Lower leg skin (tissue), 4 donors: Measurements from ENCODE around the gene MTAP. TPM values are rescaled to one million over a fixed set of nuclear protein-coding genes. Genes with fewer than 3 reads are reported as not detected.

ENCODE experiments used
- DNase-seq, 2 donors: peaks; one replicate each; pipeline ENCODE4 v3.0.0-alpha.2; 2019; ENCODE audit warnings: low spot score in 2 of 2
- H3K4me3 ChIP-seq: fragments of 200-600 bp; sonication (generic); 2 replicates; pipeline ENCODE4 v1.5.1; 2017; ENCODE audit warnings: mild to moderate bottlenecking, low read depth; ENCODE audit not compliant: poor library complexity, severe bottlenecking
- CTCF ChIP-seq, 3 donors: fragments of 450-650 bp; IDR thresholded peaks; one replicate each; pipeline ENCODE4 v1.5.1; 2016; ENCODE audit warnings: antibody characterized with exemption in 3 of 3, mild to moderate bottlenecking in 3 of 3, moderate library complexity in 2 of 3
- POLR2A ChIP-seq, 2 donors: fragments of 450-650 bp; IDR thresholded peaks; one replicate each; pipeline ENCODE4 v1.6.1; 2016 to 2017; ENCODE audit warnings: antibody characterized with exemption in 2 of 2, mild to moderate bottlenecking in 1 of 2, moderate library complexity in 1 of 2
- WGBS, 2 donors: methylation state at CpG; one replicate each; pipeline ENCODE4 v1.1.5; 2018; 5-methylcytosine and 5-hydroxymethylcytosine counted together
- intact Hi-C: fragments of 100-400 bp; cut with DNase I; formaldehyde crosslinking; loops from one replicate; pipeline ENCODE4 v1.15.0; 2023; ENCODE audit warnings: low total_unique reads
- total RNA-seq, 4 donors: library from RNA; depleted of rRNA; stranded (reverse); fragments of >200 nt; gene quantifications; one replicate each; pipeline ENCODE4 v1.1.0, GENCODE V29; 2016

Gene MTAP
- total RNA-seq, 4 donors from 2014 or later: 12.9 to 18.2 (median 14.7) TPM

- intact Hi-C loops: no loop called here
- TF ChIP-seq CTCF (IDR thresholded peaks at IDR 0.05) (no peak), POLR2A (IDR thresholded peaks at IDR 0.05) (no peak)
- WGBS, 2 donors: 83 to 100% methylated on average over 1 of the region's 1 CpG
- no peak for DNase-seq
- no peak overlapping the region for H3K4me3 ChIP-seq
Observed at GRCh38 chr9:21889673-21890072, 87.2 kb downstream of the MTAP start.

GRCh38 chr9:21890696-21891095 is 88.3 kb downstream of the MTAP start:
- DNase-seq: no peak
- TF ChIP-seq POLR2A (IDR thresholded peaks at IDR 0.05) (no peak), CTCF (IDR thresholded peaks at IDR 0.05) (no peak)
- intact Hi-C loops: no loop called here
- 96 to 97% methylated on average over 5 of the region's 5 CpGs for WGBS, 2 donors
- H3K4me3 ChIP-seq: no peak overlapping the region

GRCh38 chr9:21901546-21901945 is 99.1 kb downstream of the MTAP start:
- H3K4me3 ChIP-seq: no peak overlapping the region
- DNase-seq: no peak
- TF ChIP-seq CTCF (IDR thresholded peaks at IDR 0.05) (no peak), POLR2A (IDR thresholded peaks at IDR 0.05) (no peak)
- WGBS, 2 donors: 92 to 97% methylated on average over 1 of the region's 1 CpG
- intact Hi-C loops: no loop called here

- no peak for DNase-seq
- intact Hi-C loops: no loop called here
- 67 to 79% methylated on average over 1 of the region's 1 CpG for WGBS, 2 donors
- TF ChIP-seq POLR2A (IDR thresholded peaks at IDR 0.05): no peak
- TF ChIP-seq CTCF (IDR thresholded peaks at IDR 0.05): no peak
- H3K4me3 ChIP-seq: no peak overlapping the region
Observed at GRCh38 chr9:21902136-21902535, 99.7 kb downstream of the MTAP start.

- TF ChIP-seq POLR2A (IDR thresholded peaks at IDR 0.05) (no peak), CTCF (IDR thresholded peaks at IDR 0.05) (no peak)
- no peak overlapping the region for H3K4me3 ChIP-seq
- intact Hi-C loops: no loop called here
- WGBS, 2 donors: 87 to 93% methylated on average over 7 of the region's 7 CpGs
- DNase-seq: no peak
Observed at GRCh38 chr9:21903380-21903965, 101.0 kb downstream of the MTAP start.

GRCh38 chr9:21904371-21904770 is 101.9 kb downstream of the MTAP start:
- 81 to 87% methylated on average over 4 of the region's 4 CpGs for WGBS, 2 donors
- intact Hi-C loops: no loop called here
- no peak overlapping the region for H3K4me3 ChIP-seq

More at GRCh38 chr9:21904371-21904770, 101.9 kb downstream of the MTAP start:
- no peak for DNase-seq
- TF ChIP-seq POLR2A (IDR thresholded peaks at IDR 0.05): no peak
- TF ChIP-seq CTCF (IDR thresholded peaks at IDR 0.05): no peak
